CD4-positive, alpha-beta T cell treated with Interleukin-6 for 4 hours (primary cell): ENCODE measurements around the gene KCNS3.

Source experiments
- DNase-seq: peaks from one replicate; pipeline ENCODE4 v3.0.0-alpha.2; 2020; ENCODE audit warnings: mixed read lengths

KCNS3 gene

GRCh38 chr2:17879137-17879912 is 858 bp downstream of the KCNS3 start:
- no peak for DNase-seq

- no peak for DNase-seq
These were observed 1.4 kb downstream of the KCNS3 start for GRCh38 chr2:17879913-17880274.

- DNase-seq, result no peak
These were observed 14.5 kb downstream of the KCNS3 start for GRCh38 chr2:17892770-17893534.

DNA sequence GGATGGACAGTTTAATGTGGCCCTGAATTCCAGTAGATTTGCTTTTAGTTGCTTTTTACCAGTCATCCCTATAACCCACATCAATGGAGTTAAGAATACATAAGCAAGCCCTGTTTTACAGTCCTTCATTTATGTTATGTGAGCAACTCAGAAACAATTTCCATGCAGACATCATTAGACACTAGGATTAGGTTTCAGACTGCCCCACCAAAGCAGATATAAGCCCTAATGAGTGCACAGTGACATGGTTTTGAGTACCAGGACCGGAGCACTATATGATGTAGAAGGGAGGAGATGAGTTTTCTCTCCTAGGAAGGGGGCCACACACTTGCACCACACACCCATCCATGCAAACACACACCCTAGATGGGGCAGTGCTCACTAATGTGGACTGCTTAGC is 15.5 kb downstream of the KCNS3 start:
- no peak for DNase-seq

- DNase-seq, result no peak
These were observed 16.1 kb downstream of the KCNS3 start for GRCh38 chr2:17894556-17894955.

DNA sequence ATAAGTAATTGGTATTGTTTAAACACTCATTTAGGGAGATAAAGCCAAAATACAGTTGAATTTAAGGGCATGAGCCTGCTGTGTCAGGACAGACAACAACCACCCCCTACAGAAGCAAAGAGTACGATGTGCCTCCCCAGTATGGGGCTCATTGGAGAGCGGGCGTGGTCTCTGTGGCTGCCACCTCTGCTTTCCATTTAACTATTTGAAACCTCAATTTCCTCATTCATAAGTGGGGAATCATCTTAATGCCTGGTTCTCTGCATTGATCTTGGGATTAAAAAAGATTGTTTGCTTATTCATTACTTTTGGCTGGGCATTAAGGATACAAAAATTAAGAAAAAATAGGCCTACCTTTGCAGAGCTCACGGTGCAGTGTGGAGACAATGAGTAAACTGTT is 21.4 kb downstream of the KCNS3 start:
- DNase-seq, result no peak

DNA sequence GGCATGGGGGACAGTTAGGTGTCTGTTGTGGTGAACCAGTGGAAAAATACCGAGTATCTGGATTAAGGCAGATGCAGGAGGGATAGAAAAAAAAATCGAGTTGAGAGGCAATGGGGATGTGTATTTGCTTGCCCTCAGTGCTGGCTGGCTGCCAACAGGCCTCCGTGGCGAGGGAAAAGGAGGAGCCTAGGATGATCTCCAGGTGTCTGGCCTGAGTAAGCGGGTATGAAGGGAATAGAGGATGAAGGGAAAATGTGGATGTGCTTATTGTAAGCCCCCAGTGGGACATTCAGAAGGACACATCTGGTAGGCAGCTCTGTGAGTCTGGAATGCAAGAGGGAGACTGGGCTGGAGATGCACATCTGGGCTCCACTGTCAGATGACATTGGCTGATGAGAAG is 22.8 kb downstream of the KCNS3 start:
- DNase-seq, result no peak

DNA sequence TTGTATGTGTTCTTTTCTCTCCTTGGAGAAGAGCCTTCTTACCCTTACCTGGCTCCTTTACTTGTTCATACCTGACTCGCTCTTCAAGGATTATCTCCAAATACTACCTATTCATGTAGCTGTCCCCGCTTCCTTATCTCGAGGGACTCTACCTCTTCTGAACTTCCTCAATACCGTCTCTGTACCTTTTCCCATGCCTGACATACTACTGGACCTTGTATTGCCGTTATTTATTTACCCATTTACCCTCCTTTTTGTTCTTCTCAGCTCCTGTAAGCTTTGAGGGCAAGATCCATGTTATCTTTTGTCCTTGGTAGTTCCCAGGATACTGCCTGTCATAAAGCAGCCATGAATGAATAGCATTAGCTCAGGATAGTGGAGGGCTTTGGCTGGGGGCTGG is 32.5 kb downstream of the KCNS3 start:
- DNase-seq, result no peak

- DNase-seq, result no peak
These were observed 33.2 kb downstream of the KCNS3 start for GRCh38 chr2:17911491-17912260.

- DNase-seq, result no peak
These were observed 33.8 kb downstream of the KCNS3 start for GRCh38 chr2:17912266-17912691.

- no peak for DNase-seq
These were observed 36.6 kb downstream of the KCNS3 start for GRCh38 chr2:17915099-17915498.

- DNase-seq, result no peak
These were observed 37.5 kb downstream of the KCNS3 start for GRCh38 chr2:17915811-17916518.

GRCh38 chr2:17916584-17916983 is 38.1 kb downstream of the KCNS3 start:
- DNase-seq, result no peak

DNA sequence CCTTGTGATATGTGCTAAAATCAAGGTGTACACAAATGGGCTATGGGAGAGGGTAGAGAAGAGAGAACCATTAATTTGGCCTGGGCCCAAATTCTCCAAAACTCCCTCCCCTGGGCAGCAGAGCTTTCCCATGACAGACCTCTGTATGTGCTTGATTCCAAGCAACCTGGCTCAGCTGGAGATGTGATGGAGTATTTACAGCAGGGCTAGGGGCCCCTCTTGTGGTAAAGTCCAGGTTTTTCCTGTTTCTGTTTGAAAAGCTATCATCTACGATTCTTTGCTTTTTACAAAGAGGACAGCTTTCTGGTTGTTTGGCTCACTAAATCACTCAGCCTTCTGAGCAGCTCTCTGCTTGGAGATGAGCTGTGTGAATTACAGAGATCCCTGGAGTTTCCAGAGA is 40.3 kb downstream of the KCNS3 start:
- DNase-seq, result no peak

- DNase-seq, result no peak
These were observed 52.3 kb downstream of the KCNS3 start for GRCh38 chr2:17930773-17931172.

DNA sequence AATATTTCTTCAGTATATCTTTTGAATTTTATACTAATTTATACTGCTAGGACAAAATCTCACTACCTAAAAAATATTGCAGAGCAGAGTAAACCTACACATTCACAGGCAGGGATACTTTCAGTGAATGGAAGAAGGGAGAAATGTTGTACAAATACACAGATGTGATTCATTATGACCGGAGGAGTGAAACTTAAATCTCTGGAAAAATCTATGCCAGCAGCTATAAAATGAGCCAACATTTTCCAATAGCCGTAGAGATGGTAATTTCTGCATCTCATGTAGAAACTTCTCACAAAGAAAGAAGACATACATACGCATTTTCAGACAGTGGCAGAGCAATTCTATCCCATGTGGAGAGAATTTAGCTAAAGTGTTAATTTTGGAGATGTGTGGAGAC is 54.8 kb downstream of the KCNS3 start:
- DNase-seq, result no peak

GRCh38 chr2:17934721-17935120 is 56.3 kb downstream of the KCNS3 start:
- no peak for DNase-seq

GRCh38 chr2:17935242-17935885 is 56.9 kb downstream of the KCNS3 start:
- no peak for DNase-seq

GRCh38 chr2:17936599-17936998 is 58.1 kb downstream of the KCNS3 start:
- no peak for DNase-seq

GRCh38 chr2:17940091-17940630 is 61.7 kb downstream of the KCNS3 start:
- DNase-seq, result no peak

DNA sequence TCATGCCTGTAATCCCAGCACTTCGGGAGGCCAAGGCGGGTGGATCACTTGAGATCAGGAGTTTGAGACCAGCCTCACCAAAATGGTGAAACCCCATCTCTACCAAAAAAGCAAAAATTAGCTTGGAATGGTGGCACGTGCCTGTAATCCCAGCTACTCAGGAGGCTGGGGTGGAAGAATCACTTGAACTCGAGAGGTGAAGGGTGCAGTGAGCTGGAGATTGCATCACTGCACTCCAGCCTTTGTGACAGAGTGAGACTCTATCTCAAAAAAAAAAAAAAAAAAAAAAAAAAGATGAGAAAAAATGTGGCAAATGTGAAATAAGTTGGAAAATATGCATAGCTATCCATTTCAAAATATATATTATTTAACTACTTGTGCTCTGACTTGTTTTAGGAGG is 65.0 kb downstream of the KCNS3 start:
- DNase-seq, result no peak

- DNase-seq, result no peak
These were observed 68.6 kb downstream of the KCNS3 start for GRCh38 chr2:17947113-17947512.
